Fibroblast of skin of left biceps (primary cell): Measurements from ENCODE around the gene TRPV2.
"Not testable (repeated sequence)": the region's sequence is repeated elsewhere in the genome, so short reads cannot be mapped to it uniquely, and the experiment has no call there.

Experiments
- DNase-seq, 2 experiments: peaks; one replicate each; pipeline ENCODE4 v3.0.0-alpha.2; 2013; ENCODE audit warnings: low read depth in 2 of 2

Gene TRPV2

GRCh38 chr17:16435925-16436886 is 20.8 kb downstream of the TRPV2 start:
- DNase-seq: no peak

GRCh38 chr17:16437083-16437482 is 21.7 kb downstream of the TRPV2 start:
- DNase-seq: no peak

- no peak for DNase-seq
These were observed 22.8 kb downstream of the TRPV2 start for GRCh38 chr17:16438173-16438556.

- DNase-seq: peak; percentile 99
These were observed 23.4 kb downstream of the TRPV2 start for GRCh38 chr17:16438557-16439302.

GRCh38 chr17:16439303-16439791 is 24.0 kb downstream of the TRPV2 start:
- DNase-seq: no peak

- no peak for DNase-seq
These were observed 24.5 kb downstream of the TRPV2 start for GRCh38 chr17:16439811-16440351.

- not testable (repeated sequence) for DNase-seq
These were observed 25.0 kb downstream of the TRPV2 start for GRCh38 chr17:16440354-16440753.

- DNase-seq: no peak
These were observed 25.7 kb downstream of the TRPV2 start for GRCh38 chr17:16440901-16441629.

- no peak for DNase-seq
These were observed 26.8 kb downstream of the TRPV2 start for GRCh38 chr17:16442141-16442540.

GRCh38 chr17:16442594-16443510 is 27.5 kb downstream of the TRPV2 start:
- no peak for DNase-seq

GRCh38 chr17:16443511-16444257 is 28.3 kb downstream of the TRPV2 start:
- no peak for DNase-seq

GRCh38 chr17:16444258-16444886 is 29.0 kb downstream of the TRPV2 start:
- no peak for DNase-seq

- DNase-seq: no peak
These were observed 31.1 kb downstream of the TRPV2 start for GRCh38 chr17:16446338-16446983.

GRCh38 chr17:16447676-16448075 is 32.3 kb downstream of the TRPV2 start:
- DNase-seq: no peak

GRCh38 chr17:16448490-16448889 is 33.1 kb downstream of the TRPV2 start:
- DNase-seq: no peak

- no peak for DNase-seq
These were observed 33.8 kb downstream of the TRPV2 start for GRCh38 chr17:16449121-16449570.

- DNase-seq: no peak
These were observed 34.7 kb downstream of the TRPV2 start for GRCh38 chr17:16450028-16450427.

- not testable (repeated sequence) for DNase-seq
These were observed 36.9 kb downstream of the TRPV2 start for GRCh38 chr17:16452268-16452667.

- no peak for DNase-seq
These were observed 38.1 kb downstream of the TRPV2 start for GRCh38 chr17:16453493-16453851.
